NCI-H1092 treated with DMSO at 0.1 percent for 48 hours (cell line): Measurements from ENCODE around the gene PBXIP1.
A peak's percentile ranks its signal among the peaks of the same experiment; 100 is the strongest.

Experiments
- DNase-seq: peaks from one replicate; lab custom pipeline; 2025; lab: John Stamatoyannopoulos, UW

PBXIP1 gene

DNA sequence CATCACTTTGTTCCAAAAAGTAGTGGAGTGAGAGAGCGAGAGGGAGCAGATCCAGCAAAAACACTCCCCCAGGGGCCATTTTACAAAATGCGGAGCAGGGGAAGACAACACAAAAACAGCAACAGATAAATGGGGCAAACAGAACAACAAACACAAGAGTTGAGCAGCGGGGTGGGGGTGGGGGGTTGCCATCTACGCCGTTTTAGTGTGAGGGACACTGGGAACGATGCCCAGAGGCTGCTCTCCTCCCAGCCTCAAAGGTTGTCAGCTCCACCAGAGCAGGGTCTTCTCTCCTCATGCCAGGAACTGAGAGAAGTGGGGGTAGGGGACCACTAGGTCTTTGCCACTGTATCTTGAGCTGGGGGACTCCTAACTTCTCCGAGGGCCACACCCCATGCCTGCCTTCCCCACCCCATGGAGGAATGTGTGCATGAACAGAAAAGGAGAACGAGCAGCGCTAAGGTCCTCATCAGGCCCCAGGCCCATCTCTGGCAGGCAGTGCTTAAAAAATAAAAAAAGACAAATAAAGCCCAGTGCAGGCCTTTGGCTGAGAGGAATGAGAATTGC, 1.3 kb upstream of the PBXIP1 start:
- no peak for DNase-seq

DNA sequence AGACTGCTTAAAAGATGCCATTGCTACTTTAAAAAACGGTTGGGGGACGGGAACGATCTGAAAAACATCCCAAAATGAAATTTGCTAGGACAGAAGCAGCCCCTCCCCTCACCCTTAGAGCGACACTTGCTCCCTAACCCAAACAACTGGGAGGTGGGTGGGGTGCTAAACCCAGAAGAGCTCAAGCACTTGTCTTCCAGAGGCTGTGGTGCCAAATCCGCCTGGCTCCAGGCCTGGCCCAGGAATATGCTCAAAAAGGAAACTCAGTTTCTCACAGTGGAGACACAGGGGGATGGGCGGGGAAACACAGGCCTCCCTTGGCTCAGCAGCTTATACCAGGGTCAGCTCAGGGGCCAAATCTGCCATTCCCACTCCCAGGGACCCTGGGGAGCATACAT, 644 bp upstream of the PBXIP1 start:
- DNase-seq, result peak; percentile 9

DNA sequence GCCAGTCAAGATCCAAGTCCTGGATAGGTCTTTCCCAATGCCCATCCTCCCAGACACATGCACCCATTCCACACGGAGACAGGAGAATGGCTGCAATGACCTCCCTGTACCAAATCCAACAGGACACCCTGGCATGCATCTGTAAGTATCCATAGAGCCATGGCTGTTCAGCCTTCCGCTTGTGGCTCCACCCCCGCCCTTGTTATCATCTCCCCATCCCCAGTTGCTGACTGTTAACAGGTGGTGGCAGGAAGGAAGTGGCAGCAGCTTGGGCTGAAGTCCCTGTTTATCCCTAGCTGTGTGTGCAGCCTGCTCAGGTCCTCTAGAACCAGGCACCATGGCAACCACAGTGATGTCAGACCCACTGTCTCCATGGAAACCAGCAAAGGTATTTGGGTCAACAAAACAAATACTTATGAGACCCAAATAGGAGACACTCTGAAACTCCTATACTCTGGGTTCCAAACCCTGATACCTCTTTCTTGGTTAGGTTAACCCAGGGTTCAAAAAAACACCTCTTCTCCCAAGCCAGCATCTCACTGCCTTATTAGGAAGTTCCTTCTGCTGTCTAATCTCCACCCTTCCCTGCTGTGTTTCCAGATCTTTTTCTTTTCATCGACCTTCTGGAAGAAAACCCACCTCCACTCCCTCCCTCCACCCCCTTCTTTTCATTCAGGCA, 721 bp downstream of the PBXIP1 start:
- DNase-seq, result peak; percentile 33

DNA sequence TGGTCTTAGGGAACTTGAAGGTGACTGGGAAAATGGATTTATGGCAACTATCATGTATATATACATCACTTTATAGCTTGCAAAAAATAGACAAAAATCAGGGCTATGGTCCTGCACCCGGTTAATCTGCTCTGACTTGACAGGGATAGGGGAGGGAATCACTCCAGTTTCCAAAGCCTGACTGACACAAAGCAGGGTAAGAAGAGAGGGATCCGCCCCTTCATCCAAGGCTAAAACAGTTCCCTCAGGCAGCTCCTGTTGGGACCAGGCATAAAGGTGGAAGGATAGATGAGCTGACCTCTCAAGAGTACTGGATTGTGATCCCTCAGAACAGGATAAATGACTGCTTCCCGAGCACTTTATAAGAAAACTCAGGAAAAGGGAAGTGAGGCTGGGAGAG, 1.4 kb downstream of the PBXIP1 start:
- DNase-seq, result no peak

DNA sequence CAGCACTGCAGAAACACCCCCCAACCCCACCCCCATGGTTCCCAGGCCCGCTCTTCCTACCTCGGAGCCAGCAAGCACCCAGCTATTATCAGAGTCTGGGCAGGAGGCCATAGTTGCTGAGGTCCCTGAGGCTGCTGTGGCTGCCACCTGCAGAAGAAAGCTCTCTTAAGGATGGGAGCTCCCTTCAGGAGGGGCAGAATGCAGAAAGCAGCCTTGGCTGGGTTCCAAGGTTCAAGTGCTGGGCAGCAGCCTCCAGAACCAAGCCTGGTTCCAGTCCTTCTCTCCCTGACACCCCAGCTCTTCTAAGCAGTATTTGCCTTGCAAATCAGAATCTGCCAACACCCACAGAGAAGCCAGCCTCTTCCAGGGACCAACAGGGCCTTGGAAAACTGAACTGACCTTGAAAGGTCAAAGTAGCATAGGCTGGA, 2.3 kb downstream of the PBXIP1 start:
- peak; percentile 12 for DNase-seq

DNA sequence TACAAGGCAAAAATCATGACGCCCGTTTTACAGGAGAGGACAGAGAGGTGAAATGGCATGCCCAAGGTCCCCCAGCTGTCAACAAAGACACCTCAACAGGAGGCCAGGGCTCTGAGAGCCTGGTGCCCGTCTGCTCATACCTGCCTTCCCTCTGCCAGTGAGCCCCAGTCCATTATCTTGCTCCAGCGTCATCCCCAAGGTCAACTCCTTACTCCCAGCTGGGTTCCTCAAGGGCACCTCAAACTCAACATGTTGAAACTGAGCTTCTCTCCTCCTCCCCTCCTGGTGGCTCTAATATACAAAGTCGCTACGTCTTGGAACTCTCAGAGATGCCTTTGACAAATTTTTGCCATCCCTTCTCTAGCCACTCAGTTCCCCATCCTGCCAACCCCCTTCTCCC, 3.2 kb downstream of the PBXIP1 start:
- DNase-seq, result no peak

DNA sequence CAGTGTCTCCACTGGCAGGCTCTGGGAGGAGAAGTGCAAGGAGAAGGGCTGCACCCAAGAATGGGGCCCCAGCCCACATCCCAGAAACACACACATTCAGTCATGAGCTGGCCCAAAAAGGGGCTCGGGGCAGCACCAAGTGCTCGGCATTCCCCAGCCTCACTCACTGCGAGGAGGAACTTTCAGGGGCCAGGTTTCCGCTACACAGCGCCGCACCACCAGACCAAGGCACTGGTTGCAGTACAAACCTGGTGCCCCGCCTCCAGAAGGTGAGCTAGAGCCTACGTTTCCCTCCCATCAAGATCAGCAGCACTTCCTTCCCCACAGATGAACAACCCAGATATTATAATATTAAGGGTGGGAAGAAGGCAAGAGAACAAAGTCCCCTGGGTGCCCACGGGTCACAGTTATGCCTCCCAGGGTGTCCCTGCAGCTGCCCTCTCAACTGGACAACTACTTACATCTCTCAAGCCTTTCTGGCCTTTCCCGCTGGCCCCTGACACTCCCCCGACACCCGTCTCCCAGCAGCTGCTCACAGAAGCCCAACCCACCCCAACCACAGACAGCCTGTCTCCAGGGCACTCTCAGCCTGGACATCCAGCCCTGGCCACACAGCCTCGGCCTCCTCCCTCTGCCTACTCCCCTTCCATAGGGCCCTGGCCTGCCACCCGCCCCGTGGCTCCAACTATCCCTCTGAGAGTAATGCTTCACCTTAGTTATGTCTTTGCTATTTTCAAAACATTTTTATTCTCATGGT, 3.8 kb downstream of the PBXIP1 start:
- no peak for DNase-seq

DNA sequence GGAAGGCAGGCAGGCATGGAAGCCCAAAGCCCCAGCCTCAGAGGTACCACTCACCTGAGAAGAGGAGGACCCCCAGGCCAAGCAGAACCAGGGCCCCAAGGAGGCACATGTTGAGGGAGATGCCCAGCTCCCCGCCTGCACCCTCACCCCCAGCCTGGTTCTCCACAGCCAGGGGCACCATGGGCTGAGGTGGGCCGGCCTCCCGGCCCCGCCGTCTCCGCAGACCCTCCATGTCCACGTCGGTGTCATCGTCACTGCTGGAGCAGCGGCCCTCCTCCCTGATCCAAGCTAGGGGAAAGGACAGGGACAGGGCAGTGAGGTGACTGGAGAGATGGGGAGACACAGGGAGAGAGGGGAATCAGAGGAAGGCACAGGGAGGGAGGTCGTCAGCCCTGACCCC, 7.8 kb downstream of the PBXIP1 start:
- no peak for DNase-seq

DNA sequence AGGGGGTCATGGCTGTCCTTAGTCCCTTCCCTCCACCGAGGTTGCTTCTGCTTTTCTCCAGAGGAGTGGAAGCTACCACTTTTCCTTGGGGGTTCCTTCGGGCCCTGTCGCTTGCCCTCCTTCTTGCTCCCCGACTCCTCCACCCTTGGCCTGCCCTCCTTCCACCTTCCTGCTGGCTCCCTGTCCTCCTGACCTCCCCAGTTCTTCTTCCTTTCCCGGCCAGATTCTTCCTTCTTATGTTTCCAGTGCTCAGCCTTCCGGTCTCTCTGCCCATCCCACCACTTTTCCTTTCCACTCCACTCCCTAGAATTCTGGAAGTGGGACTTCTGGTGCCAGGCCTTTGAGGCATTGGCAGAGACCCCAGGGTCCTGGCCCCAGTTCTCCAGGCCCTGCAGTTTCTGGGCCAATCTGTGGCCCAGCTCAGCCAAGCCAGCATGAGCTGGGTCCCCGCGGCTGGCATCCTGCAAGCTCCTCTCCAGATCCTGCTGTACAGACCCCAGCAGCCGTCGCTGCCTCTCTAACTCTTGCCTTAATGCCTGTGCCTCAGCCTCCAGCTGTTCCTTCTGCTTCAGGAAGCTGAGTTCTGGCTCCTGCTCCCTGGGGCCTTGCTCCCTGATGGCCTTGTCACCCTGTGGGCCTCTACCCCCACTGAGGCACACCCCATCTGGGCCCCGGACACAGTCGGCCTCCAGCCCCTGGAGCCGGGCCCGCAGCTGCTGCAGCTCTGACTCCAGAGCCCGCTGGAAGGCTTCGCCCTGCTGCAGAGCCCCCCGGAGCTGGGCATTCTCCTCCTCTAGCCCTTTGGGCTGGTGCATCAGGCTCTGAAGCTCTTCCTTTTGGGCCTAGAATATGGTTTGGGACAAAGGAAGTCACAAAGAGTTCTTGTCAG, 9.7 kb downstream of the PBXIP1 start:
- DNase-seq, result no peak

DNA sequence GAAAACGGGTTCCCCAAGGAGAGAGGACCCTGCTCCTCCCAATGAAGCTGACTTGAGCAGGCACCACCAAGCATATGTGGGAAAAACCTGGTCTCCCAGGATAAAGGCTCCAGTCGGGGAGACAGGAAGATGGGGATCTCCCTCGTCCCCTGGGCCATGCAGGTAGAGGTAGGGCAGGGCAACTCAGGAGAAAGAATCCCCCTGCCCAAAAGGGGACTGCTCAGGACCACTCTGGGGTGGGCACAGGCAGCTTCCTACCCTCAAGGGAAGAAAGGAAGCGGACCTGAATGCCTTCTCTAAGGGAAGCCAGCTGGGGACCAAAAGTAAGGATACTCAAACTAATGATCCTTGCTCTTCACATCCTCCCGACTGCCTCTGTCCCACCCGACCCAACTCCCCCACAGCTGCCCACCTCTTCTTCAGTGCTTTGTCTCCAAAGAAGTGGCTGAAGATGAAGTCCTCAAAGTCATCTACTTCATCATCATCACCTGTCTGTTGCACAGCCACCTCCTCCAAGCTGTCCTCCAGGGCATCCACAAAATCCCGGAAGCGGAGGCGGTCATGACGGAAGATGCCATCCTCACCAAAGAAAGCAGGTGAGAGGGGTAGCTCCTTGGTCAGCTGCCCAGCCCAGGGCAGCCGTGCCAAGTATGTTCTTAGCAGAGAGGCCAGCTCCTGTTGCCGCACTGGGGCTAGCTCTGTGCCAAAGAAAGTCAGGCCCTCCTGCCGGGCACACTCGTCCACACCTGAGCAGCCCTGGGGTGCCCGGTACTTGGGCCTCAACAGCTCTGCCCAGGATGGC, 10.5 kb downstream of the PBXIP1 start:
- no peak for DNase-seq

DNA sequence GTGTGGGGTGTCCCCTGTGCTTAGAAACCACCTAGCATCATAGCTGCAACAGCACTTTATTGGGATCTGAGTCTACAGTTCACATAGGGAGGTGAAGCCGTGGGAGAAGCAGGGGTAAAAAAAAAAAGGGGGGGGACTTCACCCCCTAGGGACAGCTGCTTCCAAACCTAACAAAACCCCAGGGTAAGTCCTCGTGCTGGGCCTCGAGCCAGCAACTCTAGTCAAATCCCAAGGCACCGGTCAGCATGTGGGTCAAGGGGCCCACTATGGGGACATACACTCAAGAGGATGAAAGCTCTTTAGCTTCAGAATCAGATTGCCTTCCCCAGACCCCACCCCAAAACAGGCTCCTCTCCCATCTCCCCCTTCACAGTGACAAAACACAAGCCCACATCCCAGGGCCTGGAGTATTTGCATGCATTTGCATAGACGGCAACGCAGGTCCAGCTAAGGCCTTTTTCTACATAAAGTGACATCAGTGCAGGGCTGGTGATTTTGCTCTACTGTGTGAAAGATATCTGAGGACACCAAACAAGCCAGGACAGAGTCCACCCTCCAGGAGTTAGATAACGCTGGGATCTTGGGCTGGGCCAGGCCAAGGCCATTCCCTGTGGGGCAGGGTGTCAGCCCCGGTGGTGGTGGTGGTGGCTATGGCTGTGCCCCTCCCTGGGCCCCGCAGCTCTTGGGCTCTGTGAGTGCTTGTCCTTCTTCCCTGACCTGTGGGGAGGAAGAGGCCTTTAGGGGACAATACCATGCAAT, 11.3 kb downstream of the PBXIP1 start:
- DNase-seq, result no peak

DNA sequence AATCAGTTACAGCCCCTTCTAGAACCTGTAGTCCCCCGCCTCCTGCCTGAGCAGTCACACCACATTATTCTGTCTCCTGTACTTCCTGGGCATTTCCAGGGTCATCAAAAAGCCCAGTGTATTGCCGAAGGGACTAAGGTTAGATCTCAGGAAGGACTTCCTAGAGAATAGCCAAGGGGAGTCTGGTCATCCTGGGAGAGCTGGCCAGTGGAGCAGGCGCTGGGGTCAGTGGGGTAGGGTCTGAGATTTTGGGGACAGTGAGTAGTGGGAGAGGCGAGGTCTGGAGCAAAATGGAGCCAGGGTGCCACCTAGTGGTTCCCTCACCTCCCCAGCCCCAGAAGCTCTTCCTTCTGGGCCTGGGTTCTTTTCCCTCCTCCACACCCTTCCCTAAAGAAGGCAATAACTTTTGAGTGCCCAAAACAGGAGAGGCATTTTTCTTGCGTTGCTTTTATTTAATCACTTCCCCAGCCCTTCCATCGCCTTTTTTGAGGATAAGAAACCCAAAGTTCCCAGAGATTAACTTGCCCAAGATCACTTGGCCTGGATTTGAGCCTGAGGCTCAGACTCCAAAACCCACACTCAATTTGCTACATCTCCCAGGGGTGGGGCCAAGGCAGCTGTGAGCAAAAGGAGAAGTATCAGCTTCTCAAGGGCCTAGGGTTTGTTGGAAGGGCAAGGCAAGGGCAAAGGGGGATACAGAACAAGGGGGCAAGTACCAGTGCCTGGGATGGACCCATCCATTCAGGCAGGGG, 12.1 kb downstream of the PBXIP1 start:
- peak; percentile 45 for DNase-seq

DNA sequence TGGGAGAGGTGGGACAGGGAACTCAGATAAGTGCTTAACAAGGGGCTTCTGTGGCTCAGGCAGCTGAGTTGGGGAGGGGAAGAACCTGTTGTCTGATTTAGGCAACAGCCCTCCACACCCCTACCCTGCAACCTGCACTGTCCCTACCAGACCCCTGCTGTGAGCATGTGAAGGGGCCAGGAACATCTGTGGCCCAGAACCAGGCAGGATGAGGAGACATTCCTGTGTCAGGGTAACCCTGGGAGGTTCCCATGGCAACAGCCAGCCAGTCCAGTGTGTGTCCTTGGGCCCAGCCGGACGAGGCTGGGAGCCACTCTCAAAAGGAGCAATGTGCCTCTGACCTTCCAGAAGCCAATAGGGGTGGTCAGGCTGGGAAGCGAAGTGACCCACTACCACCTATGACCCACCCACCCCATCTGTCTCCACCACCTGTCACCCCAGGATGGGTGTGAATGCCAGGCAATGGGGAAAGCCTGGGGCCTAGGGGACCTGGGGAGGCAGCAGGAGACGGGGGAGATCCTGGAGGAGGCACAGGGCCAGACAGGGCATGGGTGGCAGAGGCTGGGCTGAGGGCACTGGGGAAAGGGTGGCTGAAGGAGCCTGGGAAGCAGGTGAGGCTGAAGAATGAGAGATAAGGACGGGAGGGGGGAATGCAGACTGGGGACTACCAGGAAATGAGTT, 14.4 kb downstream of the PBXIP1 start:
- no peak for DNase-seq

DNA sequence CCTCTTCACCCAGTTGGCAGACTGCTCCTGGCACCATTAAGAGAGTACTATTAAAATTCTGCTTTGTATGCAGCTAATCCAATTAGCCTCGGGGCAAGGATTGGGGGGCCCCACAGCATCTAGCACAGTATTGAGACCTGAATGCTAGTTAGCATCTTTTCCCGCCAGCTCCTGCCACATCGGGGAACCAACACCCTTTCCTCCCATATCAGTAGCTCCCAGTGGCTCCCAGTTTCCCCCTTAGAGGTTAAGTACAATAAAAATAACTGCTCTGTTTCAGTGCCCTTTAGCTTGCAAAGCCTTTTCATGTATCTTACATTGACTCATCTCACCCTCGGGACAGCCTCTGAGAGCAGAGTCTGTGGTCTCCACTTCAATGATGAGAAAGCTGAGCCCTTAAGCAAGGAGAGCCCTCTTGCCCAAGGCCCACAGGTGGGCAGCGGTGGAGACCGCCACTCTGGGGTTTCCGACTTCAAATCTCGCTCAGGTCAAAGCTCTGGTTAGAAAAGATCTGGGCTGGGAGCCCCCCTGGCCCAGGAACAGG, 15.2 kb downstream of the PBXIP1 start:
- DNase-seq, result no peak

DNA sequence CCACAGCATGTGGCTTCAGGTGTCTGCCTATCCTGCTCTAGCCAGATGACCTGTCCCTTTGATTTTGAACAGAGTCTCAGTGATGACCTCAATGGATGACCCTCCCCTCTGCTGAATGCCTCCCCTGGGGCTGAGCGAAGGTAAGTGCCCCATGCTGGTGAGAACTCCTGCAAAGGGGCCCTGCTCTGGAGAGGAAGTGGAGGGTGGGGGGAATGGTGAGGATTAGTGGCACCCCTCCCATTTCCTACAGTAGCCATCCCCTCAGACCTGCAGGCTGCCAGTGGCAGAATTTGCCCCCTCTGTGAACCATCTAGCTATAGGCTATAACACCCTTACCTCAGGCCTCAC, 15.7 kb downstream of the PBXIP1 start:
- no peak for DNase-seq

DNA sequence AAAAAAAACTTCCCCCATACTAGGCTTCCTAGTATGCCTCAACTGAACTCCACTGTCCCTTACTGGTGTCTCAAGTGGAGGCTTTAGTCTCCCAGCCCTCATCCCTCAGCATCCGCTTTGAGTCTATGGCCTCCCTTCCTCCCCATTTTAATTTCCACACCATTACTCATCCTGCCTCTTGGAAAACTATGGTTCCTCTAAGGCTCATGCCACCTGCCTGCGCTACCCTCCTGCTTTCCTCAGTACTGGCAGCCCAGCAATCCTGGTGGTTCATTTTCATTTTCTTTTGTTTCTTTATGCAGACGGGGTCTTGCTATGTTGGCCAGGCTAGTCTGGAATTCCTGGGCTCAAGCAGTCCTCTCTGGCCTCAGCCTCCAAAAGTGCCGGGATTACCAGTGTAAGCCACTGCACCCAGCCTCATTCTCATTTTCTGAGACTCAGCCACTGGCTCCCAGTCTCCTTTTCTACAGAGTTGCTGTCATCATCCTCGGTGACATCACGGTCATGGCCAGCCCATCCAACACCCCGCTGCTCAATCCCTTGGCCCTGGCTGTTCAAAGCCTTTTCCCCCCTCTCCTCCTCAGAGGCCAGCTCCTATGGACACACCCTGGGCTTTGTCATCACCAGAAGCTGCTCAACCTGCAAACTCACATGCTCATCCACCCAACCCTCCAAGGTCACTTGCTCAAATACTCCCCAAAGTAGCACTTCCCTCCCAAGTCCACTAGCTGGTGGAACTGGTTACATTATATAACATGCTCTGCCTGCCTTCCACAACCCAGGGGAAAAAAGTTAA, 17.1 kb downstream of the PBXIP1 start:
- no peak for DNase-seq

DNA sequence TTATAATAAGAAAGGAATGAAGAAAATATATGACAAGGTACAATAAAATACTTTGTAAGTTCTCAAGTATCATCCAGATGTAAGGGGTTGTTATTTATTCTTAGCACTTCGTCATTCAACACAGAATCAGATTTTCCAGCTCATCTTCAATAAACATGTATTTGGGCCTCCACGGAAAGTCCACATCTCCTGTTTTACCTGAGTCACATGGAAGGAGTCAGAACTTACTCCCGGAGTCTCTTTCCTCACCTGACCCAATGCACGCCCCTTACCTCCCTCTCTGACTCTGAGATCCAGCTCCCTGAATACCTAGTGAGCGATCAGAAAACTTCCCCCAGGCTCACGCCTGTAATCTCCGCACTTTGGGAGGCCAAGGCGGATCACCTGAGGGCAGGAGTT, 17.9 kb downstream of the PBXIP1 start:
- no peak for DNase-seq
